HG02623 (cell line): ENCODE results near the gene ANKRD44.

Experiments used
- ATAC-seq: cut with Tn5 transposase; IDR thresholded peaks from one replicate; pipeline ENCODE4 v1.9.1; 2021; ENCODE audit warnings: moderate library complexity; ENCODE audit not compliant: unreplicated experiment

The ANKRD44 gene

DNA sequence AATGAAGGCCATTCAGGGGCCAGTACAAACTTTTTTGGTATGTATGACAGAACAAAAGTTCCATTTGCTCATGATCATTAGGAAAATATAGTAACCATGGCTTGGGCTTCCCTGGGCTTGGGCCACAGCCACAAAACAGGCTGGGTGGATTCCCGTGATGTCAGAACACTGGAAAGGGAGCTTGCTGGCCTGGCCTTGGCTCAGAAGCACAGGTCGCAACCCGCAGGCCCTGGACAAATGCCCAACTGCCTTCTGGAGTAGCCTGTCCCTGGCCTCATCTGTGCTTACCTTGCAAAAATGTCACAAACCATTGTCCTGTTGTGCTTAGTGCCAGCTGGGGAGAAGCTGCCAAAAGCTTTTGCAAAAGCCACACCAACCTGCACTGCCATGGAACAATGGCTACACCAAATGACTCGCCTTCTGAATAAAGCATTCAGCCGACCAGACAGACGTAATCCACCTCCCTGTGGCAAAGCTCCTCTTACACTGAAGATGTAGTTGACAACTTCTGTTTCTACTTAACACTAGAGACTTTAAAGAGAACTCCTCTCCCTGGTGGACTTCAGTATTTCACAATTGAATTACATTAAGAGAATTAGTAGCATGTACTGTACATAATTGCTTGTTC is 125.5 kb downstream of the ANKRD44 start:
- no peak for ATAC-seq

DNA sequence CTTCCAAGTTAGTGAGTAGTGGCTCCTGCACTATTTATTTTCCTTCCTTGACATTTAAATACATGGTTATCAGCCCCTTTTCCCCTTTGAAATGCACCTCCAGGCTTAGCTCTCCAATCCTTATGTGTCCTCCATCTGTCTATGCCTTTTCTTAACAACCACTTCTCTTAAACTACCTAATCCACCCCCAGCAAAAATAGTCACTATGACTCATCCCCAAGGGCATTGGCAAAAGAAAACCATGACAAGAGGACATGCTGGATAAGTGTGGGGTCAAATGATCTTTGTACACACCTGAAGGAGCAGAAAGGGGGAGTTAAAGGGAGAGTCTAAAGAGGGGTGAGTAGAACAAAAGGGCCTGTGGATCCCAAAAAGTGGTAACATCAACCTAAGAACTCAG is 127.2 kb downstream of the ANKRD44 start:
- no peak for ATAC-seq

DNA sequence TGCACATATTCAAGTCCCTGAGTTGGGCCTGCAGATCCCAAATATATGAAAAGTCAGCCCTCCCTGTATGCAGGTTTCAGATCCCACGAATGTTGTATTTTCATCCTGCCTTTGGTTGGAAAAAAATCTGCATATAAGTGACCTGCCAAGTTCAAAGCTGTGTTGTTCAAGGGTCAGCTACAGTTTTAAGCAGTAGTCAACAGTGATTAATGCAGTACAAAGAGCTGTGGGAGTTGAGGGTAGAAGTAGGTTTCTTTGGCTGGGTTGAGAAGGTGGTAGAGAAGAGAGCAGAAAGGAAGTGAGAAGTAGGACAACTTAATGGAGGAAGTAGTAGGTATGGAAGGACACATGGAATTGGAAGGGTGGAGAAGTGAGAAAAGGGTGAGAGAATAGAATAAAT is 127.9 kb downstream of the ANKRD44 start:
- ATAC-seq, result no peak

DNA sequence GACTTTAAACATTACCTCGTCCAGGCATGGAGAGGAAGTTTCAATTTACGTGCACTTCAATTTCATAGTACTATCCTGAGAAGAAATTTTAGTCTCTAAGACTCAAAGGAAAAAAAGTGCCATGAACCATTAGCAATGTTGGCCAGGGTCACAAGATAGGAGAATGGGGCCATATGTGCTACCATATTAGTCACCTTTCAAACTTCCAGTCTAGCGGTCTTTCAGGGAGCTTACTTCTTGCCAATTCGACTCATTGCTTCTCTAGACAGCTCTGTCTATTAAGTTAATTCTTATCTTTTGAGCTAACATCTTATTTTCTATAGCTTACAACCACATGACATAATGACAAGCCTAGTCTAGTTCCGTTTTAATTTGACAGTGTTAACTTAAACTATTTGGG is 129.1 kb downstream of the ANKRD44 start:
- ATAC-seq, result no peak

DNA sequence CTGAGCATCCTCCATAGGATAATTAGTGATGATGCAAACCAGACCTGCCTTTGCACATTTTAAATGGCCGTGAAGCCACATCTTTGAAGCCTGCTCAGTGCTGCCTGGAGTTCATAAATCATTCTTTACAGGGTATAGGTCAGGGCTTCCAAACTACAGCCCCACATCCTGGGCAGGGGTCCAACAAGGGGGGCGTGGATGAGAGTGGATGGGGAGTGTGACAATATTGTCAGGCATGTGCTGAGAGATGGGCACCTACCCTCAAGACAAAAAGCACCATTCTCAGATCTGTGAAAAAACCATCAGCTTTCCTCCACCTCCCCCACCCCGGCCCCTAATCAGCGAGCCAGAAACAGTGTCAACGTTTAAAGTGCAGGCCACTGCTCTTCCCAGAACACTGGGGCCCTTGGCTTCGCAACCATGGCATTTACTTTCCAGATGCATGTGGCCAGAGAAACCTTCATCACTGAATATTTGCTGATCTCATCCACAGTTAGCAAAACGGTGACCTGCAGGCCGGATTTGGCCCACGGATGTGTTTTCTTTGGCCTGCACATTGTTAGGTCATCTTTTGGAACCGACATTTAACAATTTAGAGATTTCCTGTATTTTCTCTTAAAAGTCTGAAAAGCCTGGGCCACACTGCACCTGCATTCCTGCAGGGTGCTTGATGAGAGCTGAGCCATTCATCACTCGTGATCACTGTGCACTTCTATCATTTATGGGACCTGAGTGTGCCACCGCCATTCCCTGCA is 130.7 kb downstream of the ANKRD44 start:
- ATAC-seq, result no peak

DNA sequence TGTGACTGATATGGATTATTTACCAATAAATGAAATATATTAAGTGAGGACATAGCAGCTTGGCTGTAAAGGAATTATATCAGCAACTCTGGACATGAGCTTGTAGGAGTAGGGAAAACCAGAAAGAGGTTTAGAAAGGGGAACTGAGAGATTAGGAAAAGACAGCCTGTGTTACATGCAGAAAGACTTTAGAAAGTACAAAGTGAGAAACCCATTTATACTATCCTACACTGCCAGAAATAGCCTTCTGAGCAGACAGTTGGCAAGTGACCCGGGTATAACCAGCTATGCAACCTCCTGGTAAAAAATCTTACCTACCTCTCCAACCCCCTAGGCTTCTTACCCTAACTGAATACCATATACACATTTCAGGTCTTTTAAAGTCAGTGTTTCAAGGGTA is 134.1 kb downstream of the ANKRD44 start:
- ATAC-seq, result no peak

DNA sequence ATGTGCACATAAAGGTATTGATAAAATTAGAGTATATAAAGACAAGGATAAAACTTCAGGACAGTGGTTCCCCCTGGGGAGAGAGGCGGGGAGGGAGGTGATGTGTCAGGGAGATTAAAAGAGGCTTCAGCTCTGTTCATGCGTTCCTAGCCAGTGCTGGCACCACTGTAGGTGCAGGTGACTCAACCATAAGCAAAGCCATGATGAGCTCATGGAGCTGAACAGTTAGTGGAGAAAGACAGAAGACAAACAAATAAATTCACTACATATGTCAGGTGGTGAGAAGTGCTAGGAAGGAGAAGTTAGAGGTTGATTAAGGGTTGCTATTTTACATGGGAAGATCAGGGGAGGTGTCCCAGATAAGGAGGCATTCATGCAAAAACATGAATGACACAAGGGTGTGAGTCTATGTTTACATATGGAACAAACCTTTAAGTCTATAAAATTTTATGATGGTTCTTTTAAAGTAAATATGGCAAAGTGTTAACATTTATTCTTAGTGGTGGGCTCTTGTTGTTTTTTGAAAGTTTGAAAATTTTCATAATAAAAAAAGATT is 136.0 kb downstream of the ANKRD44 start:
- no peak for ATAC-seq

DNA sequence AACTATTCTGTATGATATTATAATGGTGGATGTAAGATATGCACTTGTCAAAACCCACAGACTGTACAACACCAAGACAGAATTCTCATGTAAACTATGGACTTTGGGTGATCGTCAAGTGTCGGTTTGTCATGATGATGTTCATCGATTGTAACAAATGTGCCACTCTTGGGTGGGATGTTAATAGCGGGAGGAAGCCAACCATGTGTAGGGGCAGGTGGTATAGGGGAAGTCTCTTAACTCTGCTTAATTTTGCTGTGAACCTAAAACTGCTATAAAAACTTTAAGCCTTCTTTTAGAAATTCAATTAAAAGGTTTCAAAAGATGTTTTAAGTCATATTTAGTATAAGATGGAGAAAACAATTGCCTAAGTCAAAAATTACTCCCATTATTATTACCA is 139.0 kb downstream of the ANKRD44 start:
- no peak for ATAC-seq

DNA sequence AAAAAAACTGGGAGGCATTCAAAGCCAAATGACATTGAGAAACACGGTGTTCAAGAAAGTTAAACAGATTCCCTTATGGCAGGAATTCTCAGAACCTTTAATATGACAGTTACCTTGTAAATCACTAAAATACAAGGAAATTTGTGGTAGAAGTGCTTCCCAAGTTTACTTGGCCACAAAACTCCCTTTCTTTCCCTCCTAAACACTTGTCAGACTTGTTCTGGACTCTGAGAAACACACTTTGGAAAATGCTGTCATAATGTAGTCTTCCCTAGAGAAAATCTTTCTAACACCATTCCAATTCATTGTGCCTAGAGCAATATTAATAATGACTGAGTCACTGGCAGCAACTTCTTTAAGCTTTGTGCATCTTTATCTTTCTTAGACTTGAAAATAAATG is 140.4 kb downstream of the ANKRD44 start:
- no peak for ATAC-seq

DNA sequence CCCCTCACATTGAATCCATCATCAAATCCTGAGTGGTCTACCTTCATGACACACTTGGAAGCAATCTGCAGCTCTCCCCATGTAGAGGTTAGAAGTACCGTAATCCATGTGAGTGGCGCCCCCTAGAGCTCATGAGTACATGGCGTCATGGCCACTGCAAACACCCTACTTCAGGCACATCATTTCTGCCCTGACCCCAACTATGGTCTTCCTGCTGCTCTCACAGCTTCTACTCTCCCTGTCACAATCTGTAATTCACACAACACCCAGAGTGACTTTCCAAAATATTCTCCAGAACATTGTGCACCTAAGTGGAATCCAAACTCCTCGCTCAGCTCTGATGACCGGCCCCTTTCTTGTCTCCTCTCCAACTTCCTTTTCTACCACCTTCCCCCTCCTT is 141.9 kb downstream of the ANKRD44 start:
- peak; percentile 77 for ATAC-seq

DNA sequence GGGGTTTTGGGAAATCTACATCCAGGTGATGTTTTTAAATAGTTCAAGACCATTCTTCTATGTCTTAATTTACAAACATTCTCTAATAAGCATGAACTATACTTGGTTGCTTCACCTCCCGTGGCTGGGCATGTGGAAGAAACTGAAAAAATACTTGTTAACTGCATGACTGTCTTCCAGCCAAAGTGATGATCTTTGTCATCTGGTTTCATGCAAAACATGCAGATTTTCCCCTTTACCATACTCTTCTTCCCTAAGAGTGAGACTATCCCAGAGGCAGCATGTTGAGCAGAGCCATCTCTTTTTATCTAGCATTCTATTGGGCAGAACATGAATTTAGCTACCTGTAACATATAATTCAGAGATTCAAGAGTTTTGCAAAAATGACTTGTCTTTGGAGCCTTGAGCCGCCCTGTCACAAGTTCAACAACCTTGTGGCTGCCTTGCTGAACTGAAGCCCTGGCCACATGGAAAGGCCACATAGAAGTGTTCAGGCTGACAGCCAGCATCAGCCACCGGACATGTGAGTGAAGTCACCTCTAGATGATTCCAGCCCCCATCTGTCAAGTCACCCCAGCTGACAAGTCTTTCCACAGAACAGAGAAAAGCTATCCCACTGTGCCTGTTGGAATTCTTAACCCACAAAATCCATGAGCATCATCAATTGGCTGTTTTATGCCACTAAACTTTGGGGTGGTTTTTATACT is 142.8 kb downstream of the ANKRD44 start:
- ATAC-seq, result no peak

DNA sequence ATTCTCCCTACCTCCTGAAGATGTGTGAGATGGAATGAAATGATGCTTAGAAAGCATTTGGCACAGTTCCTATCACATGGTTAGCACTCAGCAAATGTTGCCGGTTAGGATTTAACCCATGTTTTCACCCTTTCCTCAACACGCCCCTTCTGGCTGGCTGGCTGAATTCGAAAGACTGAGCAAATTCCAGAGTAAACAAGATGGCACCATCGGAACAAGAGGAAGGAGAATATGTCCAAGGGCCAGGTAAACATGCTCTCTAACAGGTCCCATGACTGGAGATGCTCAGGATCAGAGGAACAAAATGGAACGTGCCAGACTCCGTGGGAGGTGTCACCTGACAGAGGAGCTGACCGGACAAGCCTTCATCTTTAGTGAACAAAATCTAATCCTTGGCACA is 145.6 kb downstream of the ANKRD44 start:
- ATAC-seq, result no peak

DNA sequence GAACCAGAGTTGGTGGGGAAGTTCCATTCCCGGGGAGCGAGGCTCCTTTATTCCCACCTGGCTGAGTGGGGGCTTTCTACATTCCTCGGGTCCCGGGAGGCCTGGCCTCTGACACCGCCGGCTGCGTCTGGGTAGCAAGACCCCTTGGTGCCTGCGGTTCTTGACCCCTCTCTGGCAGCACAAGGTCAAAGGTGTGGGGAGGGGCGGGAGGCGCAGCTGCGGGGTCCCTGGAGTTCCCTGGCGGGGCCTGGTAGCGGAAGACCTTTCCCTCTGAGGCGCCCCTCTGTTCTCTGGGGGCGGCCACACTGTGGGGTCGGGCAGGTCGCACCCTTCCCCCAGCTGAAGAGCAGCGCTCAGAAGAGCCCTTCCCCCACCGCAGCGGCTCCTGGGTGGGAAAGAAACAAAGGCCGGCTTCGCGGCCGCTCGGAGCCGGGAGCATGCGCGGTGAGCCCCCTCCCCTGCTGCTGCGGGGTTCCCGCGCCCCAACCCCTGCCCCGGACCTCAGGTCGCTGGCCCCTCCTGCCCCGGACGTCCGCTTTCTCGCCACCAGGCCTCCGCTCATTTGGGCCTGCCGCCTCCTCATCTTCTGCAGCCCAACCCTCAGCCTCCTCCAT is 146.3 kb downstream of the ANKRD44 start:
- no peak for ATAC-seq

DNA sequence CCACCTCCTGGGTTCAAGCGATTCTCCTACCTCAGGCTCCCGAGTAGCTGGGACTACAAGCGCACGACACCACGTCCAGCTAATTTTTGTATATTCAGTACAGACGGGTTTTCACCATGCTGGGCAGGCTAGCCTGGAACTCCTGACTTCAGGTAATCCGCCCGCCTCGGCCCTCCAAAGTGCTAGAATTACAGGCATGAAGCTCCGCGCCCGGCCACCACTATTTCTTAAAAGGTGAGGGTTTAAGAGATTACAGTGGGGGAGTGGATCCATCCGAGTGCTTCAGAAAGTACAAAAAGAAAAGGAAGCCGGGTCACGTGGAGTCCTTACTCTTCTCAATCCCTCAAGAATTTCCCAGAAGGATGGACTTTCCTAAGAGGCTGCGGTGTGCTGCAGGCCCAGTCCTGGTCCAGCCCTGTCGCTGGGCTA is 146.9 kb downstream of the ANKRD44 start:
- ATAC-seq, result no peak

DNA sequence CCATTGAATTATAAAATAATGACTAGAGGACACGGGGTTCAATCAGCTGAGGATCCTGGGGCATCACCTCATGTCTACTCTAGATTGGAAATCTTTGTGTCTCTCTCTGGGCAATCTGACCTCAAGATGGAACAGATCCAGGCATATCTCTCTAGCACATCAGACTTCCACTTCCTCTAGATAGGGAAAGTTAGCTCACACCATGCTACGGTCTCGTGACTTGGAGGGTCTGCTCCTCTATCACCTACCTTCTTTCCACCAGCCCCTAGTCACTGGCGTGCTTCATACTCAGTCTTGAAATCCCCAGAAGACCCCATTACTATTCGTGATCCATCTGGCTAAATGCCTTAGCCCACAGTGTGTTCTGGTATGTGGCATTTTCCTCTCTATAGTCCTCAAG is 148.8 kb downstream of the ANKRD44 start:
- no peak for ATAC-seq

DNA sequence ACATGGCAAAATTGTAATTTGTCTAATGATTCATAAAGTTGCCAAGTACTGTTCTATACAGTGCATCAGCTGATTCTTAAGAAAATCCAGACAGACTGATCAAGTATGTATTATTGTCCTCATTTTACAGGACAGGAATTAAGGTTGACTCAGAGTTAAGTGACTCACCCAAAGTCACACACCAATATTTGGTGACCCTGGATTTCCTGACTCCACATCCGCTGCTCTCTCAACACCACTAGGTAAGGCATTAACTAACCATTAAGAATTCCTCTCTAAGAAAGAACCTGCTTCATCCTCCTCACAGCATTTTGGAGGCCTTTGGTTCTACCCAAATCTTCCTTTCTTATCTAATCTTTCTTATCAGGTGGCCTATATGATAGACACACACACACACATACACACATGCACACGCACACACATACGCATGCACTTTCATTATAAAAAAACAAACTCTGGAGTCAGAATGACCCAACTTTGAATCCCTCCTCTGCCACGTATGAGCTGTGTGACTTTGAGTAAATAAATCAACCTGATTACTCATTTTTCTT is 150.8 kb downstream of the ANKRD44 start:
- ATAC-seq, result no peak

DNA sequence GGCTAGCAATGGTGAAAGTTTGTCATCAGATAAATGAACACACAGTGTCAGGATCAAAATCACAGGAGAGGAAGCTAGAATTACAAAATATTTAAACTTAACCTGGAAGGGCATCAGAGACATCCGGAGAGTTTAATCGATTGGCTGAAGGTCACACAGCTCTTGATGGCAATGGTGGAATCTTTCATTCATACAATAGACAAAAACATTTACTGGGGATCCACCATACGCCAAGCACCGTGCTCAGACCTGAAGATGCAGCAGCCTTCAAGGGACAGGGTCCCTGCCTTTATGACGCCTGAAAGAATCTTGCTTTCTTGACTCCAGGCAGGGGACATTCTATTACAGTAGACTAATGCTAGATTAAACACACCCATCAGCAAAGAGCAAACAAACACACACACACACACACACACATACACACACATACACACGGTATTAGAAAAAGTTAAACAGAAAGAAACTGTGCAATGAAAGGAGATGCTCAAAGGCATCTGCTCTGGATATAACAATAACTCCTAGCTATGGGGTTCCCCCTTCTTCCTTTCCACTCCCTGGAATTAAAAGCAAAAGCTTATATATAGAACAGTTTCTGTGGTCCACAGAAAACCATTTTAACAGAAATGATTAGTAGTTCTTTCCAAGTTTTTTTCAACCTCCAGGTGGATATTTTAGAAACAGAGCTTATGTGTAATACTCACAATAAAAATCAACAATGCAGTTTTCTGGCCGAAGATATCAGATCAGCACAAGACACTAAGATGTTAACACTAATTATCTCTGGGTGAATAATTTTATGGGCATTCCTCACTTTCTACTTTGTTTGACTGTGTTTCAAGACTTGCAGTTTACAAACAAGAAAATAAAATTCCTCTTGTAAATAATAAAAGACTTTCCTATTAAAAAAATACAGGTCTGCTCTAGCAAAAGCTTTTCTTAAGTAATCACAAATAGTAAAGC is 151.7 kb downstream of the ANKRD44 start:
- ATAC-seq, result no peak

DNA sequence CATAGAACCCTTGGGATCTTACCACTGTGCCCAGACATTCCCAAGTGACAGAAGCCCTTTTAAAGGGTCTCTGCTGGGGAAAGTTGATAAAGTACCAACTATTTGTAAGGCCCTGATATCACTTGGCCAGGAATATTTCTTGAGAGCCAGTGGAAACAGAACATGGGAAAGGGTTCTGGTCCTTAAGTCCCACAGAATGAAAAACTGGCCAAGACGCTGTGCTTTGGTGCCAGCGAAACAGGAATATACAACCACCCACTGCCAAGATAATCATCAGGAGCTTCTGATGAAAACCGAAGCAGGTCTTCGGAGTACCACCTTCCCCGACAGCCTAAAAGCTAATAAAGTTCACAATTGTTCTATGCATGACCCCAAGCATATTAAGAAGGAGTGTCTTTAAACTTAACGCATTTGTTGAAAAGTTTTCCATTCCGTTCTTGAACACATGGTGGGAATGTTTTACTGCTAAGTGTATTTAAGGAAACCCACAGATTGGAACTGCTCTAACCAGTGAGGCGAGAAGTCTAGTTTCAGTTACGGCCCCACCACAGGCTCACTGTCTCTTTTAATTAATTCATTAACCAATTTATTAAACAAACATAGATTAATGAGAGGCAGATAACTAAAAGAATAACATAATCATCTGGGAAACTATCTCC is 152.6 kb downstream of the ANKRD44 start:
- ATAC-seq, result no peak

DNA sequence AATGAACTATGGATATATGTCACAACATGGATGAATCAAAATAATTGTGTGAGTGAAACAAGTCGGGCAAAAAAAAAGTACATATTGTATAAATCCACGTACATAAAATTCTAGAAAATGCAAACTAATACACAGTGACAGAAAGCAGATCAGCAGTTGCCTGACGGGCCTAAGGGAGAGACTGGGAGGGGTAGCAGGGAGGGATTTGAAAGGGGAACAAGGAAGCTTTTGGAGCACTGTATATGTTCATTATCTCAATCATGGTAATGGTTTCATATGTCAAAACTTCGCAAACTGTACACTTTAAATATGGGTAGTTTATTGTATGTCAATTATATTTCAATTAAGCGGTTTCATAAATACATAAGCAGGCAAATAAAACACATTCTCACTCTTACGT is 153.8 kb downstream of the ANKRD44 start:
- no peak for ATAC-seq
